Activated naive CD8-positive, alpha-beta T cell treated with anti-CD3 and anti-CD28 coated beads, Interleukin-2, amount 10 ng/mL, durations not matched to agents 7 days and 5 days (primary cell): ENCODE data around the gene HS3ST3B1. TPM values are rescaled to one million over a fixed set of nuclear protein-coding genes. Genes with fewer than 3 reads are reported as not detected.

Source experiments
- ATAC-seq: fragments of 150-1000 bp; cut with Tn5 transposase; one replicate; pipeline ENCODE4 v1.10.0; 2021; ENCODE audit warnings: low read depth, moderate library complexity
- POLR2A ChIA-PET: fragments of 350-600 bp; sonication (Branson Sonifier 250); formaldehyde crosslinking; loops from one replicate; lab custom pipeline; 2021; ENCODE audit warnings: antibody characterized with exemption; lab: Charles Lee
- DNase-seq: peaks from one replicate; pipeline ENCODE4 v3.0.0; 2021
- H3K27ac Mint-ChIP-seq: one replicate; pipeline ENCODE4 v1.8.0; 2022; ENCODE audit warnings: mild to moderate bottlenecking, mixed read lengths
- H3K27me3 Mint-ChIP-seq: one replicate; pipeline ENCODE4 v1.8.0; 2022; ENCODE audit warnings: mild to moderate bottlenecking, moderate library complexity, mixed read lengths
- H3K36me3 Mint-ChIP-seq: one replicate; pipeline ENCODE4 v1.8.0; 2021; ENCODE audit warnings: mild to moderate bottlenecking, mixed read lengths
- H3K4me1 Mint-ChIP-seq: one replicate; pipeline ENCODE4 v1.8.0; 2021; ENCODE audit warnings: mixed read lengths
- H3K4me3 Mint-ChIP-seq: one replicate; pipeline ENCODE4 v1.8.0; 2022; ENCODE audit warnings: mild to moderate bottlenecking, moderate library complexity, mixed read lengths
- H3K9me3 Mint-ChIP-seq: one replicate; pipeline ENCODE4 v1.8.0; 2021; ENCODE audit warnings: mixed read lengths
- total RNA-seq, 2 experiments: library from RNA; stranded (reverse); gene quantifications; one replicate each; pipeline ENCODE4 v1.2.3, GENCODE V29; 2021

The HS3ST3B1 gene
- total RNA-seq, 2 experiments from 2014 or later, result 9.3 to 10.0 TPM

DNA sequence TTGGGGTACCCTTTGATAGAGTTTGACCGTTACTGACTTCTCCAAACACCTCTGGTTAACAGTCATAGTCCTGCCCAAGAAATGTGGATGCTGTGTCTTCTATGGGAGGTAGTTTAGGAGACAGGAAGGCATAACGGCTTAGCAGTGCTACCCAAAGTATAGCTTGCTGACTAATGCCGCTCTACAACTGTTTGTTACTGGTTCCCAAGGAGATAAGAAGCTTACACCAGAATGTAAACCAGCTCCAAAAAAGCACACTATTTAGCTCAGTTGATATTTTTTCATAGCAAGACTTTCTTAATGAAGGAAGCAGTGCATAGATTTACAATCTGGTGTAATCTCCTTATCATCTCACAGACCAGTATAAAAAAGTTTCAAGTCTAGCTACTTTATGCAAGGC is 95.7 kb downstream of the HS3ST3B1 start:
- Mint-ChIP-seq H3K36me3 (peaks cover 4% of the 10 kb centered on the region), H3K4me3 (no peak overlapping the region), H3K4me1 (peaks cover 2% of the 10 kb centered on the region), H3K27ac (no peak overlapping the region), H3K9me3 (peaks cover 8% of the 10 kb centered on the region), H3K27me3 (no peaks in the 10 kb centered on the region)
- no peak for DNase-seq
- ATAC-seq, result no peak
- POLR2A ChIA-PET, result no interaction called here

DNA sequence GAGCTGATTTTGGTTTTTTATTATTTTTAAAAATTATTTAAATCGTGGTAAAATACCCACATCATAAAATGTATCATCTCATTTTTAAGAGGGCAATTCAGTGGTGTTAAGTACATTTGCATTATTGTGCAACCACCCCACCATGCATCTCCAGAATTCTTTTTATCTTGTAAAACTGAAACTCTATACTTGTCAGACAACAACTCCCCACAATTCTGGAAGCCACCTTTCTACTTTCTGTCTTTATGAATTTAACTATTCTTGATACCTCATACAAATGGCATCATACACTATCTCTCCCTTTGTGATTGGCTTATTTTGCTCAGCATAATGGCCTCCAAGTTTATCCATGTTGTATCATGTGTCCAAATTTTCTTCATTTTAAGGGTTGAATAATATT is 97.9 kb downstream of the HS3ST3B1 start:
- H3K27me3 Mint-ChIP-seq, result no peaks in the 10 kb centered on the region
- no peak overlapping the region for H3K27ac Mint-ChIP-seq
- peaks cover 10% of the 10 kb centered on the region for H3K36me3 Mint-ChIP-seq
- no peak for ATAC-seq
- no peak overlapping the region for H3K4me3 Mint-ChIP-seq
- H3K4me1 Mint-ChIP-seq, result peaks cover 5% of the 10 kb centered on the region
- POLR2A ChIA-PET, result no interaction called here
- H3K9me3 Mint-ChIP-seq, result peaks cover 10% of the 10 kb centered on the region
- no peak for DNase-seq

Other genes with a start within 250 kb of the HS3ST3B1 start
- 10 to 100 TPM; 17.1 to 19.8 TPM for gene COX10, start 231.6 kb upstream of the HS3ST3B1 start, total RNA-seq
- gene CDRT15, start 64.2 kb upstream of the HS3ST3B1 start, total RNA-seq, result not detected